BLaER1 treated with 17β-estradiol and CSF1 and Interleukin-3, amounts not matched to agents 10 nM and 100 nM (cell line): ENCODE data around the gene KCNA10.

Experiments
- H3K27ac ChIP-seq, 11 experiments: shearing (Covaris generic); formaldehyde crosslinking; 2 replicates each; pipeline ENCODE4 v1.8.1; 2022
- H3K27me3 ChIP-seq, 11 experiments: shearing (Covaris generic); formaldehyde crosslinking; 2 replicates each; pipeline ENCODE4 v1.8.1; 2022
- H3K36me3 ChIP-seq, 11 experiments: shearing (Covaris generic); formaldehyde crosslinking; 2 replicates each; pipeline ENCODE4 v1.8.1; 2022
- H3K4me1 ChIP-seq, 10 experiments: shearing (Covaris generic); formaldehyde crosslinking; 2 replicates each; pipeline ENCODE4 v1.8.1; 2022
- H3K4me2 ChIP-seq, 11 experiments: shearing (Covaris generic); formaldehyde crosslinking; 2 replicates each; pipeline ENCODE4 v1.8.1; 2022
- H3K4me3 ChIP-seq, 10 experiments: shearing (Covaris generic); formaldehyde crosslinking; 2 replicates each; pipeline ENCODE4 v1.8.1; 2022
- H3K9ac ChIP-seq, 11 experiments: shearing (Covaris generic); formaldehyde crosslinking; 2 replicates each; pipeline ENCODE4 v1.8.1; 2022
- H3K9me3 ChIP-seq, 11 experiments: shearing (Covaris generic); formaldehyde crosslinking; replicated peaks in 1 of 11; 2 replicates each; pipeline ENCODE4 v1.8.1; 2022
- H4K20me1 ChIP-seq, 11 experiments: shearing (Covaris generic); formaldehyde crosslinking; 2 replicates each; pipeline ENCODE4 v1.8.1; 2022
- Cebpa-rat ChIP-seq, 11 experiments: shearing (Covaris generic); IDR thresholded peaks; 2 replicates each; pipeline ENCODE4 v1.8.1; 2022

The KCNA10 gene

GRCh38 chr1:110472546-110472945 is 46.4 kb downstream of the KCNA10 start:
- no peaks in the 10 kb centered on the region for H3K27me3 ChIP-seq
- no peak overlapping the region for H3K9ac ChIP-seq
- H3K36me3 ChIP-seq, result no peaks in the 10 kb centered on the region
- TF ChIP-seq Cebpa-rat (IDR thresholded peaks at IDR 0.05), result no peak
- no peak overlapping the region for H3K4me2 ChIP-seq
- H3K27ac ChIP-seq, result no peak overlapping the region
- peaks cover 0 to 9% (median 0%) of the 10 kb centered on the region in 10 experiments; a peak in 1 of 20 replicates for H3K4me1 ChIP-seq
- H3K9me3 ChIP-seq, result no peaks in the 10 kb centered on the region
- no peaks in the 10 kb centered on the region for H4K20me1 ChIP-seq
- no peak overlapping the region for H3K4me3 ChIP-seq

GRCh38 chr1:110471131-110471530 is 47.8 kb downstream of the KCNA10 start:
- Histone ChIP-seq H3K27me3 (no peaks in the 10 kb centered on the region), H3K27ac (no peak overlapping the region), H3K9me3 (no peaks in the 10 kb centered on the region), H4K20me1 (no peaks in the 10 kb centered on the region), H3K4me1 (peaks cover 0 to 9% (median 4%) of the 10 kb centered on the region in 10 experiments; a peak in 15 of 20 replicates), H3K36me3 (no peaks in the 10 kb centered on the region), H3K4me2 (no peak overlapping the region), H3K9ac (no peak overlapping the region), H3K4me3 (no peak overlapping the region)
- no peak for TF ChIP-seq Cebpa-rat (IDR thresholded peaks at IDR 0.05)
